A549 (cell line): ENCODE measurements around the gene KCNQ5. TPM values are rescaled to one million over a fixed set of nuclear protein-coding genes. Genes with fewer than 3 reads are reported as not detected.

Source experiments
- ATAC-seq, 2 experiments: fragments of 200-7000 bp in 1 of 2; fragments of >200 bp in 1 of 2; cut with Nextera tagmentation in 1 of 2; cut with Tn5 transposase in 1 of 2; 3 replicates each; pipeline versions ENCODE4 v1.8.0 to v1.9.1; 2018 to 2020; ENCODE audit warnings: mild to moderate bottlenecking in 1 of 2, moderate library complexity in 1 of 2
- CTCF ChIA-PET: fragments of 300-600 bp; sonication (Branson Sonifier 250); formaldehyde crosslinking; extraction: SDS; loops from one replicate; lab custom pipeline; 2021; ENCODE audit warnings: antibody characterized with exemption, inconsistent platforms; lab: Yijun Ruan, JAX
- POLR2A ChIA-PET: fragments of 350-600 bp; formaldehyde crosslinking; extraction: SDS; loops from one replicate; lab custom pipeline; 2021; ENCODE audit warnings: antibody characterized with exemption, inconsistent platforms; lab: Yijun Ruan, JAX
- DNase-seq, 2 experiments: peaks; one replicate each; pipeline versions ENCODE4 v3.0.0 to v3.0.0-alpha.2; 2011 to 2016; ENCODE audit warnings: low read depth in 1 of 2, low spot score in 1 of 2
- FAIRE-seq: peaks from 2 replicates; lab custom pipeline; 2011; peaks lifted over from hg19 to GRCh38; lab: Jason Lieb, UNC
- H3K27ac ChIP-seq, 2 experiments: fragments of >200 bp; sonication (Bioruptor Twin); formaldehyde crosslinking; 3 replicates each; pipeline ENCODE4 v1.5.1; 2016 to 2017
- H3K4me1 ChIP-seq: fragments of >200 bp; sonication (Bioruptor Twin); formaldehyde crosslinking; 3 replicates; pipeline ENCODE4 v1.6.1; 2016
- H3K4me2 ChIP-seq: fragments of >200 bp; sonication (Bioruptor Twin); formaldehyde crosslinking; 3 replicates; pipeline ENCODE4 v1.6.1; 2016
- H3K4me3 ChIP-seq: fragments of >200 bp; sonication (Bioruptor Twin); formaldehyde crosslinking; 3 replicates; pipeline ENCODE4 v1.5.1; 2016
- H3K9me3 ChIP-seq: fragments of >200 bp; sonication (Bioruptor Twin); formaldehyde crosslinking; 3 replicates; pipeline ENCODE4 v1.6.1; 2016
- ATOH8 ChIP-seq: fragments of 250-450 bp; sonication (Bioruptor Pico); IDR thresholded peaks from 2 replicates; pipeline ENCODE4 v1.5.0; 2020; ENCODE audit warnings: low read depth, mild to moderate bottlenecking, moderate library complexity
- BHLHE40 ChIP-seq: IDR thresholded peaks from 2 replicates; pipeline ENCODE4 v1.6.1; 2012; ENCODE audit warnings: low read depth, low read length, inconsistent platforms
- CBX2 ChIP-seq: fragments of 200-600 bp; sonication (generic); IDR thresholded peaks from 2 replicates; pipeline ENCODE4 v1.6.1; 2016; ENCODE audit warnings: low read depth, mild to moderate bottlenecking, borderline replicate concordance
- CBX8 ChIP-seq: fragments of 200-600 bp; sonication (generic); IDR thresholded peaks from 2 replicates; pipeline ENCODE4 v1.6.1; 2016
- EHF ChIP-seq: fragments of 250-450 bp; sonication (Bioruptor Pico); IDR thresholded peaks from 2 replicates; pipeline ENCODE4 v1.5.0; 2020; ENCODE audit warnings: mild to moderate bottlenecking
- EP300 ChIP-seq, 2 experiments: fragments of >200 bp; sonication (Bioruptor Twin); formaldehyde crosslinking; IDR thresholded peaks; 2 replicates in 1 of 2; 3 replicates in 1 of 2; pipeline ENCODE4 v1.6.1; 2016 to 2017
- FOSB ChIP-seq: fragments of 250-450 bp; sonication (Bioruptor Pico); IDR thresholded peaks from 2 replicates; pipeline ENCODE4 v1.5.0; 2020; ENCODE audit warnings: mild to moderate bottlenecking, moderate library complexity
- FOSL2 ChIP-seq, 2 experiments: fragments of 450-650 bp in 1 of 2; fragments of >200 bp in 1 of 2; sonication (Bioruptor Twin) in 1 of 2; formaldehyde crosslinking; IDR thresholded peaks; 2 replicates each; pipeline versions ENCODE4 v1.5.0 to v1.6.1; 2016 to 2020; ENCODE audit warnings: mild to moderate bottlenecking in 1 of 2, moderate library complexity in 1 of 2
- HDAC2 ChIP-seq: fragments of 200-600 bp; sonication (generic); IDR thresholded peaks from 2 replicates; pipeline ENCODE4 v1.6.1; 2016
- HES2 ChIP-seq: fragments of >200 bp; sonication (Bioruptor Twin); formaldehyde crosslinking; IDR thresholded peaks from 2 replicates; pipeline ENCODE4 v1.6.1; 2016
- HOXB13 ChIP-seq: fragments of 250-450 bp; sonication (Bioruptor Pico); IDR thresholded peaks from 2 replicates; pipeline ENCODE4 v1.5.0; 2020; ENCODE audit warnings: low read depth, mild to moderate bottlenecking, moderate library complexity
- HOXB5 ChIP-seq: fragments of 250-450 bp; sonication (Bioruptor Pico); IDR thresholded peaks from 2 replicates; pipeline ENCODE4 v1.5.0; 2020; ENCODE audit warnings: mild to moderate bottlenecking, moderate library complexity
- KDM1A ChIP-seq: fragments of 200-600 bp; sonication (generic); IDR thresholded peaks from 2 replicates; pipeline ENCODE4 v1.6.1; 2016; ENCODE audit warnings: low read depth, mild to moderate bottlenecking
- MAFK ChIP-seq: fragments of 450-650 bp; IDR thresholded peaks from 2 replicates; pipeline ENCODE4 v1.6.1; 2014; ENCODE audit not compliant: partially characterized antibody
- MYC ChIP-seq: IDR thresholded peaks from 2 replicates; pipeline ENCODE4 v1.6.1; 2012; ENCODE audit warnings: mild to moderate bottlenecking, inconsistent platforms, low read length, improper control_type of control experiment, borderline replicate concordance
- NFE2L2 ChIP-seq: fragments of 150-350 bp; conservative IDR thresholded peaks from 2 replicates; pipeline ENCODE4 v1.6.1; 2014; ENCODE audit warnings: low read length
- NPAS2 ChIP-seq: fragments of 250-450 bp; sonication (Bioruptor Pico); IDR thresholded peaks from 2 replicates; pipeline ENCODE4 v1.8.0; 2022; ENCODE audit warnings: mild to moderate bottlenecking, moderate library complexity, borderline replicate concordance
- POLR2A ChIP-seq: IDR thresholded peaks from 2 replicates; pipeline ENCODE4 v1.6.1; 2012; ENCODE audit warnings: mild to moderate bottlenecking, low read length
- RAD21 ChIP-seq, 2 experiments: fragments of >200 bp in 1 of 2; sonication (Bioruptor Twin) in 1 of 2; formaldehyde crosslinking in 1 of 2; IDR thresholded peaks in 1 of 2; conservative IDR thresholded peaks in 1 of 2; 2 replicates in 1 of 2; 3 replicates in 1 of 2; pipeline ENCODE4 v1.6.1; 2012 to 2018; ENCODE audit warnings: inconsistent platforms in 1 of 2
- RCOR1 ChIP-seq: fragments of 150-350 bp; IDR thresholded peaks from 2 replicates; pipeline ENCODE4 v1.6.1; 2014; ENCODE audit warnings: antibody characterized with exemption, low read length, low read depth
- REST ChIP-seq: fragments of 200-600 bp; sonication (generic); IDR thresholded peaks from 2 replicates; pipeline ENCODE4 v1.6.1; 2016; ENCODE audit warnings: antibody characterized with exemption, mild to moderate bottlenecking, moderate library complexity
- RNF2 ChIP-seq: fragments of 200-600 bp; sonication (generic); IDR thresholded peaks from 2 replicates; pipeline ENCODE4 v1.6.1; 2016; ENCODE audit warnings: low read depth, mild to moderate bottlenecking, antibody characterized with exemption, moderate library complexity, borderline replicate concordance
- SMC3 ChIP-seq: fragments of >200 bp; sonication (Bioruptor Twin); formaldehyde crosslinking; IDR thresholded peaks from 3 replicates; pipeline ENCODE4 v1.6.1; 2018; ENCODE audit warnings: inconsistent platforms
- SREBF2 ChIP-seq: fragments of 450-650 bp; IDR thresholded peaks from 2 replicates; pipeline ENCODE4 v1.6.1; 2014; ENCODE audit warnings: mild to moderate bottlenecking, moderate library complexity
- TFCP2L1 ChIP-seq: fragments of 250-450 bp; sonication (Bioruptor Pico); IDR thresholded peaks from 2 replicates; pipeline ENCODE4 v1.5.0; 2021; ENCODE audit warnings: mild to moderate bottlenecking
- TP53 ChIP-seq: fragments of 250-450 bp; sonication (Bioruptor Pico); IDR thresholded peaks from 2 replicates; pipeline ENCODE4 v1.5.0; 2021; ENCODE audit warnings: mild to moderate bottlenecking, moderate library complexity
- USF2 ChIP-seq: fragments of 450-650 bp; IDR thresholded peaks from 2 replicates; pipeline ENCODE4 v1.6.1; 2014; ENCODE audit warnings: antibody characterized with exemption
- WGBS: methylation state at CpG from one replicate; pipeline ENCODE4 v1.1.6; 2017; ENCODE audit errors: missing lambda C conversion rate; 5-methylcytosine and 5-hydroxymethylcytosine counted together
- polyA plus RNA-seq, 4 experiments: library from polyadenylated mRNA; depleted of rRNA in 3 of 4; stranded (reverse); fragments of >200 nt; fragmentation: RNase III in 1 of 4; extraction: RNeasy Plus Mini Kit Qiagen cat#74134 plus additional on column Dnase treatment in 1 of 4; gene quantifications; 2 replicates in 3 of 4; 3 replicates in 1 of 4; pipeline ENCODE4 v1.2.3, GENCODE V29; 2011 to 2017
- TF ChIP-seq, protein P1 (sequence below): IDR thresholded peaks from 2 replicates; pipeline ENCODE4 v1.6.1; 2012
- TF ChIP-seq, protein P2 (sequence below): fragments of >200 bp; sonication (Bioruptor Twin); formaldehyde crosslinking; IDR thresholded peaks from 3 replicates; pipeline ENCODE4 v1.5.1; 2016

Gene KCNQ5
- polyA plus RNA-seq, 2 of the 4 experiments (the other 2 are of a cell fraction), result 1.2 to 1.3 TPM

DNA sequence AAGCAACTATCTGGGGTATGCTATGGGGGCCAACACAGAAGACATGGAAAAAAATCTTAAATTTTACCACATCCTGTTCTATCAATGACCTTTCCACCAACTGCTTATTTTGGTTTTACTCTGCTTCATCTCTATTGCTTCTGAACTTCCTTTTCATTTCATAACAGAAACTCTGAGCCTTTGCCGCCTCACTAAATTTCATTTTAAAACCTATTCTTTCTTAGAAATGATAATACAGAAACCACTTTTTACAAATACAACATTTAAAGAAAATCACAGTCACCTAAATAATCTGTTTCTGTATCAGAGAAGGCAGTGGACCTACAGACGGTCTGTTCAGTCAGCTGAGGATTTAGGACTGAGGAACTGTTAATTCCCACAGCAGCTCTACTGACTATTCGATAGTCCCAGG, 117.5 kb downstream of the KCNQ5 start:
- H3K4me2 ChIP-seq, result no peak overlapping the region
- ATAC-seq, result no peak
- H3K4me1 ChIP-seq, result no peaks in the 10 kb centered on the region
- POLR2A ChIA-PET, result no interaction called here
- no peak for DNase-seq
- CTCF ChIA-PET, result no interaction called here
- 56% methylated on average over 3 of the region's 3 CpGs for WGBS
- no peaks in the 10 kb centered on the region for H3K9me3 ChIP-seq
- no peak for FAIRE-seq
- H3K4me3 ChIP-seq, result no peak overlapping the region
- no peak overlapping the region for H3K27ac ChIP-seq
- TF ChIP-seq EP300 (IDR thresholded peaks at IDR 0.05) (no peak), SMC3 (no peak), HOXB5 (no peak), NPAS2 (CRISPR knock-in tag) (no peak), RCOR1 (no peak), MAFK (no peak), CBX8 (no peak), CBX2 (no peak), USF2 (no peak), TFCP2L1 (no peak), KDM1A (no peak), HDAC2 (no peak)
- TF ChIP-seq, protein P1, sequence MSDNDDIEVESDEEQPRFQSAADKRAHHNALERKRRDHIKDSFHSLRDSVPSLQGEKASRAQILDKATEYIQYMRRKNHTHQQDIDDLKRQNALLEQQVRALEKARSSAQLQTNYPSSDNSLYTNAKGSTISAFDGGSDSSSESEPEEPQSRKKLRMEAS, result no peak
- TF ChIP-seq, protein P2, sequence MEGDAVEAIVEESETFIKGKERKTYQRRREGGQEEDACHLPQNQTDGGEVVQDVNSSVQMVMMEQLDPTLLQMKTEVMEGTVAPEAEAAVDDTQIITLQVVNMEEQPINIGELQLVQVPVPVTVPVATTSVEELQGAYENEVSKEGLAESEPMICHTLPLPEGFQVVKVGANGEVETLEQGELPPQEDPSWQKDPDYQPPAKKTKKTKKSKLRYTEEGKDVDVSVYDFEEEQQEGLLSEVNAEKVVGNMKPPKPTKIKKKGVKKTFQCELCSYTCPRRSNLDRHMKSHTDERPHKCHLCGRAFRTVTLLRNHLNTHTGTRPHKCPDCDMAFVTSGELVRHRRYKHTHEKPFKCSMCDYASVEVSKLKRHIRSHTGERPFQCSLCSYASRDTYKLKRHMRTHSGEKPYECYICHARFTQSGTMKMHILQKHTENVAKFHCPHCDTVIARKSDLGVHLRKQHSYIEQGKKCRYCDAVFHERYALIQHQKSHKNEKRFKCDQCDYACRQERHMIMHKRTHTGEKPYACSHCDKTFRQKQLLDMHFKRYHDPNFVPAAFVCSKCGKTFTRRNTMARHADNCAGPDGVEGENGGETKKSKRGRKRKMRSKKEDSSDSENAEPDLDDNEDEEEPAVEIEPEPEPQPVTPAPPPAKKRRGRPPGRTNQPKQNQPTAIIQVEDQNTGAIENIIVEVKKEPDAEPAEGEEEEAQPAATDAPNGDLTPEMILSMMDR, result no peak

DNA sequence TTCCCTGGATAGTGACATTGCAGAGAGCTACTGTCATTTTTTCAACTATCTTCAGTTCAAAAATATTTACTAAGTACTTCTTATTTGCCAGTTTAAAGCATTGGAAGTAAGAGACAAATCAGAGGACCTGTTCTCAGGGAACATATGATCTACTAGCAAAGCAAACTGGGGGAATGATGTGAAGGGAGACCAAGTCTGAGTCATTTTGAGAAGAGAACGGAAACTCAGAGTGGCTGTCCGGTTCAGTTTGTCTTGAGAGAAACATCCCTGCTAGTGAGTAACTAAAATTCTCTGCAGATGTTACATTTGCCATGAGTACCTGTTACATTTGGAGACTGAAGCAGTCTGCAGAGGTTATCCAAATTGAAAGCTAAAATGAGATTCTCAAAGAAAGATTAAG, 118.3 kb downstream of the KCNQ5 start:
- H3K4me1 ChIP-seq, result no peaks in the 10 kb centered on the region
- TF ChIP-seq MYC, result no peak
- no peak for TF ChIP-seq REST
- no peak for TF ChIP-seq MAFK
- TF ChIP-seq BHLHE40, result no peak
- TF ChIP-seq, protein P1, result no peak
- no peak for TF ChIP-seq SREBF2
- no peak for TF ChIP-seq TP53 (CRISPR knock-in tag)
- no peak for TF ChIP-seq RNF2
- no peak for TF ChIP-seq EHF (CRISPR knock-in tag)
- TF ChIP-seq CBX8, result no peak
- TF ChIP-seq HES2, result no peak
- TF ChIP-seq POLR2A, result no peak
- no peak for TF ChIP-seq ATOH8
- no peak for TF ChIP-seq HOXB13 (CRISPR knock-in tag)
- no peak for TF ChIP-seq FOSL2 (IDR thresholded peaks at IDR 0.05)
- TF ChIP-seq FOSL2 (CRISPR knock-in tag; IDR thresholded peaks at IDR 0.05), result no peak
- no peak for TF ChIP-seq RAD21 (conservative IDR thresholded peaks at IDR 0.05 in 1 of 2, IDR thresholded peaks at IDR 0.05 in 1 of 2)
- TF ChIP-seq NFE2L2, result no peak
- TF ChIP-seq FOSB (CRISPR knock-in tag), result no peak
- TF ChIP-seq, all 56 proteins: peak for 0
- Histone ChIP-seq H3K4me2 (no peak overlapping the region), H3K9me3 (no peaks in the 10 kb centered on the region), H3K4me3 (no peak overlapping the region), H3K27ac (no peak overlapping the region)
- POLR2A ChIA-PET, result no interaction called here
- CTCF ChIA-PET, result no interaction called here
- DNase-seq (no peak), FAIRE-seq (no peak), ATAC-seq (no peak)
- 48% methylated on average over 2 of the region's 2 CpGs for WGBS
